ENCODE results near the gene NOP16. TPM values are rescaled to one million over a fixed set of nuclear protein-coding genes. Genes with fewer than 3 reads are reported as not detected.

The NOP16 gene
- total and polyA plus RNA-seq, 4 donors = 9.7 to 19.2 (median 13.7) TPM

- Histone ChIP-seq H3K9me3 (ENCODE audit: control insufficient read depth, low read length) (no peaks in the 10 kb centered on the region), H3K27me3 (ENCODE audit: control insufficient read depth in 1 of 2, insufficient read depth in 2 of 2, low read length in 1 of 2) (no peaks in the 10 kb centered on the region), H3K27ac (ENCODE audit: low read depth in 1 of 2, low read length in 2 of 2) (peak overlapping the region in 1 of 2 donors; percentile 21), H3K4me3 (ENCODE audit: low read length in 2 of 2) (no peak overlapping the region), H3K36me3 (ENCODE audit: control insufficient read depth in 1 of 2, insufficient read depth in 2 of 2, low read length in 1 of 2) (no peaks in the 10 kb centered on the region), H3K4me1 (ENCODE audit: control insufficient read depth in 1 of 2, insufficient read depth in 2 of 2, low read length in 2 of 2) (no peaks in the 10 kb centered on the region)
- 3 to 8% methylated on average over 3 of the region's 3 CpGs for WGBS, 2 donors
- intact Hi-C loops (cut with DNase I) = no loop called here
- peak; percentile 52 for ATAC-seq (ENCODE audit: low FRiP score)
- no peak for DNase-seq
Observed at GRCh38 chr5:176424181-176424580, 35.8 kb upstream of the NOP16 start.

- intact Hi-C loops (cut with DNase I) = no loop called here
- Histone ChIP-seq H3K36me3 (ENCODE audit: control insufficient read depth in 1 of 2, insufficient read depth in 2 of 2, low read length in 1 of 2) (no peaks in the 10 kb centered on the region), H3K27me3 (ENCODE audit: control insufficient read depth in 1 of 2, insufficient read depth in 2 of 2, low read length in 1 of 2) (no peaks in the 10 kb centered on the region), H3K4me1 (ENCODE audit: control insufficient read depth in 1 of 2, insufficient read depth in 2 of 2, low read length in 2 of 2) (no peaks in the 10 kb centered on the region), H3K9me3 (ENCODE audit: control insufficient read depth, low read length) (no peaks in the 10 kb centered on the region), H3K4me3 (ENCODE audit: low read length in 2 of 2) (no peak overlapping the region), H3K27ac (ENCODE audit: low read depth in 1 of 2, low read length in 2 of 2) (no peak overlapping the region)
- no peak for ATAC-seq (ENCODE audit: low FRiP score)
- WGBS, 2 donors = 40 to 53% methylated on average over 2 of the region's 2 CpGs
- no peak for DNase-seq
Observed at GRCh38 chr5:176420972-176421544, 32.7 kb upstream of the NOP16 start.

- Histone ChIP-seq H3K27ac (ENCODE audit: low read depth in 1 of 2, low read length in 2 of 2) (no peak overlapping the region), H3K27me3 (ENCODE audit: control insufficient read depth in 1 of 2, insufficient read depth in 2 of 2, low read length in 1 of 2) (no peaks in the 10 kb centered on the region), H3K4me3 (ENCODE audit: low read length in 2 of 2) (no peak overlapping the region), H3K4me1 (ENCODE audit: control insufficient read depth in 1 of 2, insufficient read depth in 2 of 2, low read length in 2 of 2) (no peaks in the 10 kb centered on the region), H3K36me3 (ENCODE audit: control insufficient read depth in 1 of 2, insufficient read depth in 2 of 2, low read length in 1 of 2) (no peaks in the 10 kb centered on the region), H3K9me3 (ENCODE audit: control insufficient read depth, low read length) (no peaks in the 10 kb centered on the region)
- no peak for DNase-seq
- 92 to 94% methylated on average over 5 of the region's 5 CpGs for WGBS, 2 donors
- no peak for ATAC-seq (ENCODE audit: low FRiP score)
- intact Hi-C loops (cut with DNase I) = no loop called here
Observed at GRCh38 chr5:176420086-176420485, 31.7 kb upstream of the NOP16 start.

GRCh38 chr5:176418251-176418650, 29.9 kb upstream of the NOP16 start:
- Histone ChIP-seq H3K27ac (ENCODE audit: low read depth in 1 of 2, low read length in 2 of 2) (no peak overlapping the region), H3K9me3 (ENCODE audit: control insufficient read depth, low read length) (no peaks in the 10 kb centered on the region), H3K27me3 (ENCODE audit: control insufficient read depth in 1 of 2, insufficient read depth in 2 of 2, low read length in 1 of 2) (no peaks in the 10 kb centered on the region), H3K4me3 (ENCODE audit: low read length in 2 of 2) (no peak overlapping the region), H3K4me1 (ENCODE audit: control insufficient read depth in 1 of 2, insufficient read depth in 2 of 2, low read length in 2 of 2) (no peaks in the 10 kb centered on the region), H3K36me3 (ENCODE audit: control insufficient read depth in 1 of 2, insufficient read depth in 2 of 2, low read length in 1 of 2) (no peaks in the 10 kb centered on the region)
- WGBS, 2 donors = 77% methylated on average over 9 of the region's 9 CpGs
- DNase-seq (no peak), ATAC-seq (ENCODE audit: low FRiP score) (no peak)
- intact Hi-C loops (cut with DNase I) = loop anchor here (10.0 kb wide), 3 partner anchors 117 to 237 kb away; partner anchors contain the start of genes RNF44 (in 2 of the 2) and TSPAN17 (in 1 of the 2)

- Histone ChIP-seq H3K27ac (ENCODE audit: low read depth in 1 of 2, low read length in 2 of 2) (peak overlapping the region in 1 of 2 donors; percentile 32), H3K9me3 (ENCODE audit: control insufficient read depth, low read length) (no peaks in the 10 kb centered on the region), H3K4me1 (ENCODE audit: control insufficient read depth in 1 of 2, insufficient read depth in 2 of 2, low read length in 2 of 2) (no peaks in the 10 kb centered on the region), H3K36me3 (ENCODE audit: control insufficient read depth in 1 of 2, insufficient read depth in 2 of 2, low read length in 1 of 2) (no peaks in the 10 kb centered on the region), H3K4me3 (ENCODE audit: low read length in 2 of 2) (no peak overlapping the region), H3K27me3 (ENCODE audit: control insufficient read depth in 1 of 2, insufficient read depth in 2 of 2, low read length in 1 of 2) (no peaks in the 10 kb centered on the region)
- ATAC-seq (ENCODE audit: low FRiP score) (no peak), DNase-seq (no peak)
- intact Hi-C loops (cut with DNase I) = loop anchor here (1.0 to 10.0 kb wide), 5 partner anchors 30 to 238 kb away; partner anchors contain the start of genes RNF44 (in 2 of the 2), FAF2 (in 1 of the 2) and TSPAN17 (in 1 of the 2)
- WGBS, 2 donors = 11 to 12% methylated on average over 11 of the region's 11 CpGs
Observed at GRCh38 chr5:176416965-176417364, 28.6 kb upstream of the NOP16 start.

GRCh38 chr5:176415952-176416924, 27.8 kb upstream of the NOP16 start, which contains the start of gene CLTB:
CLTB (minus strand) TSS chr5:176416539; CDS start chr5:176416363, 176 bp downstream.
- no peaks in the 10 kb centered on the region for H3K27me3 ChIP-seq (ENCODE audit: control insufficient read depth in 1 of 2, insufficient read depth in 2 of 2, low read length in 1 of 2)
- no peaks in the 10 kb centered on the region for H3K36me3 ChIP-seq (ENCODE audit: control insufficient read depth in 1 of 2, insufficient read depth in 2 of 2, low read length in 1 of 2)
- H3K9me3 ChIP-seq (ENCODE audit: control insufficient read depth, low read length) = no peaks in the 10 kb centered on the region
- ATAC-seq (ENCODE audit: low FRiP score) = peak; percentile 98
- peak within 1 kb of the TSS; percentile 91 to 98 for H3K4me3 ChIP-seq (ENCODE audit: low read length in 2 of 2)
- H3K4me1 ChIP-seq (ENCODE audit: control insufficient read depth in 1 of 2, insufficient read depth in 2 of 2, low read length in 2 of 2) = no peaks in the 10 kb centered on the region
- peak within 1 kb of the TSS; percentile 89 to 90 for H3K27ac ChIP-seq (ENCODE audit: low read depth in 1 of 2, low read length in 2 of 2)
- 1 to 2% methylated on average over 65 to 107 of the region's 107 CpGs for WGBS, 2 donors
- intact Hi-C loops (cut with DNase I) = loop anchor here (1.0 to 10.0 kb wide), 5 partner anchors 31 to 239 kb away; partner anchors contain the start of genes RNF44 (in 2 of the 2), FAF2 (in 1 of the 2) and TSPAN17 (in 1 of the 2)
- DNase-seq = peak; percentile 93 to 98

GRCh38 chr5:176415240-176415951, 27.0 kb upstream of the NOP16 start:
- Histone ChIP-seq H3K27me3 (ENCODE audit: control insufficient read depth in 1 of 2, insufficient read depth in 2 of 2, low read length in 1 of 2) (no peaks in the 10 kb centered on the region), H3K36me3 (ENCODE audit: control insufficient read depth in 1 of 2, insufficient read depth in 2 of 2, low read length in 1 of 2) (no peaks in the 10 kb centered on the region), H3K4me3 (ENCODE audit: low read length in 2 of 2) (peak overlapping the region; percentile 91 to 98), H3K9me3 (ENCODE audit: control insufficient read depth, low read length) (no peaks in the 10 kb centered on the region), H3K27ac (ENCODE audit: low read depth in 1 of 2, low read length in 2 of 2) (peak overlapping the region in 1 of 2 donors; percentile 45), H3K4me1 (ENCODE audit: control insufficient read depth in 1 of 2, insufficient read depth in 2 of 2, low read length in 2 of 2) (no peaks in the 10 kb centered on the region)
- WGBS, 2 donors = 54 to 57% methylated on average over 13 of the region's 13 CpGs
- DNase-seq (no peak), ATAC-seq (ENCODE audit: low FRiP score) (peak; percentile 4)
- intact Hi-C loops (cut with DNase I) = loop anchor here (10.0 kb wide), 3 partner anchors 119 to 239 kb away; partner anchors contain the start of genes RNF44 (in 2 of the 2) and TSPAN17 (in 1 of the 2)

- H3K27me3 ChIP-seq (ENCODE audit: control insufficient read depth in 1 of 2, insufficient read depth in 2 of 2, low read length in 1 of 2) = no peaks in the 10 kb centered on the region
- intact Hi-C loops (cut with DNase I) = loop anchor here (10.0 kb wide), 3 partner anchors 120 to 240 kb away; partner anchors contain the start of genes RNF44 (in 2 of the 2) and TSPAN17 (in 1 of the 2)
- 76 to 85% methylated on average over 3 of the region's 3 CpGs for WGBS, 2 donors
- ATAC-seq (ENCODE audit: low FRiP score) = no peak
- no peaks in the 10 kb centered on the region for H3K9me3 ChIP-seq (ENCODE audit: control insufficient read depth, low read length)
- H3K4me1 ChIP-seq (ENCODE audit: control insufficient read depth in 1 of 2, insufficient read depth in 2 of 2, low read length in 2 of 2) = no peaks in the 10 kb centered on the region
- no peak overlapping the region for H3K4me3 ChIP-seq (ENCODE audit: low read length in 2 of 2)
- no peak for DNase-seq
- no peak overlapping the region for H3K27ac ChIP-seq (ENCODE audit: low read depth in 1 of 2, low read length in 2 of 2)
- no peaks in the 10 kb centered on the region for H3K36me3 ChIP-seq (ENCODE audit: control insufficient read depth in 1 of 2, insufficient read depth in 2 of 2, low read length in 1 of 2)
Observed at GRCh38 chr5:176414704-176415103, 26.3 kb upstream of the NOP16 start.
